GM08714 (cell line): ENCODE data around the gene CCDC154.

ENCODE experiments used
- H3K4me3 ChIP-seq: fragments of 200-500 bp; sonication (Bioruptor generic); 2 replicates; pipeline ENCODE4 v1.5.1; 2014; ENCODE audit warnings: mild to moderate bottlenecking, low read length, inconsistent platforms
- ZNF274 ChIP-seq: IDR thresholded peaks from 2 replicates; pipeline ENCODE4 v1.6.1; 2012; ENCODE audit warnings: mild to moderate bottlenecking, low read depth, low read length

CCDC154 gene

GRCh38 chr16:1416521-1416941 lies 27.8 kb downstream of the CCDC154 start:
- no peak for TF ChIP-seq ZNF274
- H3K4me3 ChIP-seq = no peak overlapping the region

GRCh38 chr16:1414532-1415260 lies 29.7 kb downstream of the CCDC154 start, which contains the start of gene UNKL:
Gene UNKL, minus strand, starts transcription at chr16:1414704. Its CDS starts 13 bp downstream, at chr16:1414691.
- TF ChIP-seq ZNF274 = no peak
- peak within 1 kb of the TSS; percentile 90 for H3K4me3 ChIP-seq

- no peak for TF ChIP-seq ZNF274
- H3K4me3 ChIP-seq = peak overlapping the region; percentile 90
Observed at GRCh38 chr16:1413684-1414531, 30.4 kb downstream of the CCDC154 start.

GRCh38 chr16:1412847-1413246 lies 31.5 kb downstream of the CCDC154 start:
- TF ChIP-seq ZNF274 = no peak
- no peak overlapping the region for H3K4me3 ChIP-seq

- no peak for TF ChIP-seq ZNF274
- peak overlapping the region; percentile 59; the same call in 1 of the 2 replicates for H3K4me3 ChIP-seq
Observed at GRCh38 chr16:1408171-1408837, 36.1 kb downstream of the CCDC154 start.

DNA sequence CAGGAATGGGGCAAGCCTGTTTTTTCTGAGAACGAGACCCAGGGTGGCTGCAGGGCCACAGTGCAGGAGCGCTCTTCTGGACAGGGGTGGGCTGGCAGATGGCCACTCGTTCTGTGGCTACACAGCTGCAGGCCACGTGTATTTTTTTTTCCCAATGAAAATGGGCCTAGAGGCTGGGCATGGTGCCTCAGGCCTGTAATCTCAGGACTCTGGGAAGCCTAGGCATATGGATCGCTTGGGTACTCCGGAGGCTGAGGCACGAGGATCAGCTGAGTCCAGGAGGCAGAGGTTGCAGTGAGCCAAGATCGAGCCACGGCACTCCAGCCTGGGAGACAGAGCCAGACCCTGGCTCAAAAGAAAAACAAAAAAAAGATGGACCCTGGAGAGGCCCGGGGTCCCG lies 36.6 kb downstream of the CCDC154 start:
- TF ChIP-seq ZNF274 = no peak
- H3K4me3 ChIP-seq = no peak overlapping the region

GRCh38 chr16:1403733-1404132 lies 40.6 kb downstream of the CCDC154 start:
- TF ChIP-seq ZNF274 = no peak
- H3K4me3 ChIP-seq = no peak overlapping the region

DNA sequence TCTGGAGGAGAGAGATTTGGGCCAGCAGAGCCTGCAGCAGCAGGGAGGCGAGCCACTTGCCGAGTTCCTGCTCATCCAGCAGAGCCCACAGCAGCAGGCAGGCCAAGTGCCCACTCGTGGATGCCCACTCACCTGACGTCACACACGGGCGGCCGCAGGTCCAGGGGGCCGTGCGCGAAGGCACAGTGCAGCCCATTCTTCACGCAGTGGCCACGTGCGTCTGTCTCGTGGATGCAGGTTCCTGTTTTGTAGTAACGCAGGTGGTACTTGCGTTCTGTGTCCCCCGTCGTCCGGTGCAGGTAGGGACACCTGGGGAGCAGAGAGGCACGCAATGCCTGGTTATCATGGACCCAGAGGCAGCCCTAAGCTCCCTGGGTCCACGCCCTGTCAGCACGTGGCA lies 41.3 kb downstream of the CCDC154 start:
- TF ChIP-seq ZNF274 = no peak
- H3K4me3 ChIP-seq = no peak overlapping the region

DNA sequence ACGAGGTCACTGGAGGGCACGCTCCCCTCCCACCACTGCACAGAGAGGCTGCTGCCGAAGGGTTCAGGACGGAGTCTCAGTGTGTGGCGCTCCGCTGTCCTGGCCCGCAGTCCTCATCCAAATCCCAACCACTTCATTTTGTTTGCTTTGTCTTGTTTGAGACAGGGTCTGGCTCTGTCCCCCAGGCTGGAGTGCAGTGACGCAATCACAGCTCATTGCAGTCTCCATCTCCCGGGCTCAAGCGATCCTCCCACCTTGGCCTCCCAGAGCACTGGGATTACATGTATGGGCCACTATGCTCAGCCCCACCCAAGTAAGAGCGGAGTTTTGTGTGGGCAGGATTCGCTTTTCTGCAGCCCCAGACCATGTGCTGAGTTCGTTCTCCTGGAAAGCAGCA lies 42.6 kb downstream of the CCDC154 start:
- TF ChIP-seq ZNF274 = no peak
- no peak overlapping the region for H3K4me3 ChIP-seq

- no peak overlapping the region for H3K4me3 ChIP-seq
- TF ChIP-seq ZNF274 = no peak
Observed at GRCh38 chr16:1401061-1401757, 43.1 kb downstream of the CCDC154 start.

GRCh38 chr16:1398826-1399581 lies 45.4 kb downstream of the CCDC154 start:
- H3K4me3 ChIP-seq = no peak overlapping the region
- TF ChIP-seq ZNF274 = no peak

- no peak for TF ChIP-seq ZNF274
- H3K4me3 ChIP-seq = no peak overlapping the region
Observed at GRCh38 chr16:1398351-1398750, 46.0 kb downstream of the CCDC154 start.

- no peak for TF ChIP-seq ZNF274
Observed at GRCh38 chr16:1397779-1398178, 46.6 kb downstream of the CCDC154 start.

More at GRCh38 chr16:1397779-1398178, 46.6 kb downstream of the CCDC154 start:
- H3K4me3 ChIP-seq = no peak overlapping the region
